GM12878 (cell line): ENCODE results near the gene LRRN2. TPM values are rescaled to one million over a fixed set of nuclear protein-coding genes. Genes with fewer than 3 reads are reported as not detected.

Experiments
- ATF2 ChIP-seq: IDR thresholded peaks from 2 replicates; pipeline ENCODE4 v1.6.1; 2012; ENCODE audit warnings: low read length, inconsistent platforms
- BMI1 ChIP-seq: fragments of 450-650 bp; IDR thresholded peaks from 2 replicates; pipeline ENCODE4 v1.6.1; 2016; ENCODE audit warnings: mild to moderate bottlenecking, moderate library complexity, borderline replicate concordance
- IKZF2 ChIP-seq, 2 experiments: fragments of 450-650 bp; IDR thresholded peaks; 2 replicates each; pipeline ENCODE4 v1.6.1; 2017; ENCODE audit warnings: mild to moderate bottlenecking in 2 of 2, moderate library complexity in 2 of 2
- JUNB ChIP-seq: IDR thresholded peaks from 2 replicates; pipeline ENCODE4 v1.6.1; 2016; ENCODE audit warnings: antibody characterized with exemption, mild to moderate bottlenecking
- POLR2AphosphoS5 ChIP-seq: IDR thresholded peaks from 2 replicates; pipeline ENCODE4 v1.6.1; 2011; ENCODE audit warnings: mild to moderate bottlenecking, low read length, inconsistent platforms
- ZNF207 ChIP-seq: fragments of 450-650 bp; IDR thresholded peaks from 2 replicates; pipeline ENCODE4 v1.6.1; 2014; ENCODE audit warnings: antibody characterized with exemption, mild to moderate bottlenecking, borderline replicate concordance
- polyA plus RNA-seq, 11 experiments: library from polyadenylated mRNA; depleted of rRNA in 4 of 11; unstranded in 6 of 11; stranded (reverse) in 5 of 11; fragments of >200 nt; fragmentation: Nextera tagmentation in 4 of 11; fragmentation: Illumina TruSeq in 1 of 11; extraction: Ambion mirVana in 4 of 11; extraction: Trizol in 1 of 11; gene quantifications; 1 replicate in 1 of 11; 2 replicates in 10 of 11; pipeline versions ENCODE4 v1.2.1 to v1.2.3, GENCODE V29; 2011 to 2016; ENCODE audit warnings: inconsistent platforms in 2 of 11, missing spikeins in 2 of 11, low read depth in 1 of 11
- total RNA-seq, 4 experiments: library from RNA; depleted of rRNA in 3 of 4; stranded (reverse); fragments of >200 nt in 3 of 4; fragmentation: Illumina TruSeq in 1 of 4; extraction: Trizol in 1 of 4; gene quantifications; 2 replicates each; pipeline versions ENCODE4 v1.2.1 to v1.2.3, GENCODE V29; 2013 to 2021
- TF ChIP-seq, protein P1 (sequence below): fragments of 450-650 bp; IDR thresholded peaks from 2 replicates; pipeline ENCODE4 v1.6.1; 2017; ENCODE audit warnings: mild to moderate bottlenecking, moderate library complexity

The LRRN2 gene
- total and polyA plus RNA-seq, 10 of the 15 experiments (the other 5 are each of a cell fraction or from before 2014, with no cell fraction given), result not detected

- TF ChIP-seq, protein P1, sequence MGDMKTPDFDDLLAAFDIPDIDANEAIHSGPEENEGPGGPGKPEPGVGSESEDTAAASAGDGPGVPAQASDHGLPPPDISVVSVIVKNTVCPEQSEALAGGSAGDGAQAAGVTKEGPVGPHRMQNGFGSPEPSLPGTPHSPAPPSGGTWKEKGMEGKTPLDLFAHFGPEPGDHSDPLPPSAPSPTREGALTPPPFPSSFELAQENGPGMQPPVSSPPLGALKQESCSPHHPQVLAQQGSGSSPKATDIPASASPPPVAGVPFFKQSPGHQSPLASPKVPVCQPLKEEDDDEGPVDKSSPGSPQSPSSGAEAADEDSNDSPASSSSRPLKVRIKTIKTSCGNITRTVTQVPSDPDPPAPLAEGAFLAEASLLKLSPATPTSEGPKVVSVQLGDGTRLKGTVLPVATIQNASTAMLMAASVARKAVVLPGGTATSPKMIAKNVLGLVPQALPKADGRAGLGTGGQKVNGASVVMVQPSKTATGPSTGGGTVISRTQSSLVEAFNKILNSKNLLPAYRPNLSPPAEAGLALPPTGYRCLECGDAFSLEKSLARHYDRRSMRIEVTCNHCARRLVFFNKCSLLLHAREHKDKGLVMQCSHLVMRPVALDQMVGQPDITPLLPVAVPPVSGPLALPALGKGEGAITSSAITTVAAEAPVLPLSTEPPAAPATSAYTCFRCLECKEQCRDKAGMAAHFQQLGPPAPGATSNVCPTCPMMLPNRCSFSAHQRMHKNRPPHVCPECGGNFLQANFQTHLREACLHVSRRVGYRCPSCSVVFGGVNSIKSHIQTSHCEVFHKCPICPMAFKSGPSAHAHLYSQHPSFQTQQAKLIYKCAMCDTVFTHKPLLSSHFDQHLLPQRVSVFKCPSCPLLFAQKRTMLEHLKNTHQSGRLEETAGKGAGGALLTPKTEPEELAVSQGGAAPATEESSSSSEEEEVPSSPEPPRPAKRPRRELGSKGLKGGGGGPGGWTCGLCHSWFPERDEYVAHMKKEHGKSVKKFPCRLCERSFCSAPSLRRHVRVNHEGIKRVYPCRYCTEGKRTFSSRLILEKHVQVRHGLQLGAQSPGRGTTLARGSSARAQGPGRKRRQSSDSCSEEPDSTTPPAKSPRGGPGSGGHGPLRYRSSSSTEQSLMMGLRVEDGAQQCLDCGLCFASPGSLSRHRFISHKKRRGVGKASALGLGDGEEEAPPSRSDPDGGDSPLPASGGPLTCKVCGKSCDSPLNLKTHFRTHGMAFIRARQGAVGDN, result no peak
- TF ChIP-seq ATF2, result 0 out of 2 replicates have a peak, but pooled peaks have one; percentile 20
- TF ChIP-seq ZNF207, result no peak
- no peak for TF ChIP-seq BMI1
- TF ChIP-seq JUNB, result peak; percentile 74
- peak; percentile 62; a peak in 3 of 4 replicates for TF ChIP-seq IKZF2 (IDR thresholded peaks at IDR 0.05)
- TF ChIP-seq POLR2AphosphoS5, result no peak
These were observed 40.9 kb upstream of the LRRN2 start (continued) for GRCh38 chr1:204726478-204726877.
